IPS-18c (cell line): ENCODE measurements around the gene MAP7D1.
"Not testable (repeated sequence)": the region's sequence is repeated elsewhere in the genome, so short reads cannot be mapped to it uniquely, and the experiment has no call there.

Experiments
- H3K4me3 ChIP-seq: 2 replicates; pipeline ENCODE4 v1.7.0; 2013; ENCODE audit warnings: low read depth, mild to moderate bottlenecking, low read length, moderate library complexity; ENCODE audit not compliant: insufficient read depth
- H3K9me3 ChIP-seq: one replicate; pipeline ENCODE4 v1.6.1; 2013; ENCODE audit warnings: mild to moderate bottlenecking, low read length, moderate library complexity; ENCODE audit not compliant: control insufficient read depth, insufficient read depth

The MAP7D1 gene

DNA sequence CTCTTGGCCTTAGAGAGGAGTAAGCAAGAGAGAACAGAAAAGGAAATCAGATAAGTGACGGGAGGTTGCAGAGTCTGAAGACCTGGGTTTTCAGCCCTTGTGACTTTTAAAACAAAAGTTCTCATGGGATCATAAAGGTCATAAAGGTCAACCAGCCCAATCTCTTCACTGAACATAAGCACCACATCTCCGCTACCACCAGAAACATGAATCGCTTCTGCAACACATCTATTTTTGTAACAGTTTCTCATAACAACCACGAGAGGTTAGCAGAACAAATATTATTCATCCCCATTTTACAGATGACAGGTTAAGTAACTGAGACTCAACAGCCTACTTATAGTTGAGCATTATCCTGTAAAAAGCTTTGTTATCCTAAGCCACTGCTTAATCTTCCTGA is 12.5 kb upstream of the MAP7D1 start:
- Histone ChIP-seq H3K4me3 (no peak overlapping the region), H3K9me3 (peaks cover 3% of the 10 kb centered on the region)

DNA sequence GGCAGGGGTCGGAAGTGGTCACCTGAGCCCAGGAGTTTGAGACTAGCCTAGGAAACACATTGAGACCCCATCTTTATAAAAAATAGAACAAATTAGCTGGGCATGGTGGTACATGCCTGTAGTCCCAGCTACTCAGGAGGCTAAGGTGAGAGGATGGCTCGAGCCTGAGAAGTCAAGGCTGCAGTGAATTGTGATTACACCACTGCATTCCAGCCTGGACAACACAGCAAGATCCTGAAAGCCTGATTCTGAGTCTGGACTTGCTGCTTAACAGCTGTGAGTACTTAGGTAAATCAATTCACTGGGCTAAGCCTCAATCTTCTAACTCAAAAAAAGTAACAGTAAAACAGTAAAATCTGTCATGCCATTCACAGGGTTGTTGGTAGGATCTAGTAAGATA is 11.5 kb upstream of the MAP7D1 start:
- Histone ChIP-seq H3K4me3 (no peak overlapping the region), H3K9me3 (peaks cover 3% of the 10 kb centered on the region)

DNA sequence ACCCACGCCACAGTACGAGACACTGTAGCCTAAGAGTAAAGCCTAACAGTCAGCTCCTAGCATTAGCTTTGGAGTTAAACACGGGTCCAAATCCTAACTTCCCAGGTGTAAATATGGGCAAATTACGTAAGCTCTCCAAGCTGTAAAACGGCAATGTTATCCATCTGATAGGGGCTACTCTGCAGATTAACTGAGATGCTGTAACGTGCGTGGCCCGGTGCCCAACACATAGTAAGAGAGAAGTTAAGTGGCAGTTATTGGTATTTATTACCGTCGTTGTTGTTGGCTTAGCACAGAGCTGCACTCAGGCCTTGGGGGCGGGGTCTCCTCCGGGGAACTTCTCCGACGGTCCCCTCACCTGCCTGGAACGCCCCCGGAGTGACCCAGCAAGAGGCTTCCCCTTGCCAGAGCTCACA is 7.1 kb upstream of the MAP7D1 start:
- Histone ChIP-seq H3K4me3 (peak overlapping the region; percentile 91), H3K9me3 (peaks cover 3% of the 10 kb centered on the region)

DNA sequence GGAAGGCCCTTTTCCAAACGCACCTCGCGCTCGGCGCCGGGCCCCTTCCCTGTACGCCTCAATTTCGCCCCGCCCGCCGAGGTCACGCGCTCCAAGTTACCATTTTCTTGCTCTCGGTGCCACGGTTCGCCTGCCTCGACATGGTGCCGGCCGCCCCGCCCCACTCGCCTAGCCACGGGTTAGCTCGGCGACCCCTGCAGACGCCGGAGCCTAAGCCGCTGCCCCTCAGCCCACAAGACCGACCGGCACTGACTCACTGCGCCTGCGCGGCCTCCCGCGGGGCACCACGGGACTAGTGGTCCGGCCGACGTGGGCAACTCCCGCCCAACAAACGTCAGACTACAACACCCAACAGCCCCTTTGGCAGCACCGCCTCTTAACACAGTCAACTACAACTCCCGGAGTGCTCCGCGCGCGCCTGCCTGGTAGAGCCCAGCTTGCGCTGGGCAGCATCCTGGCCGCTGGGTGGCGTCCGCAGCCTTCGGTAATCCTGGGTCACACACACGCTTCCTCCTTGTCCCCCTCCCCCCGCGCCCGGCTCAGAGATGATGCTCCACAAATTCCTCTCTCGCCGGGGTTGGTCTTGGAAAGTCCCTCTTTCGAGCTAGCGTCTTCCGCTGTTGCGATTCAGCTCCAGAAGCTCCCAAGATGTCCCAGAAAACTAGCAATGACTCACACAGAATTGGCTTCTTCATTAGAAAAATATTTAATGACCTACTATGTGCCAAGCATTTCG is 6.6 kb upstream of the MAP7D1 start, which contains the start of gene TRAPPC3:
Gene TRAPPC3, minus strand, starts transcription at position 250 of the 736 bp plus-strand sequence. Its CDS starts 108 bp downstream, at position 142.
- Histone ChIP-seq H3K4me3 (peak within 1 kb of the TSS; percentile 91), H3K9me3 (peaks cover 3% of the 10 kb centered on the region)

DNA sequence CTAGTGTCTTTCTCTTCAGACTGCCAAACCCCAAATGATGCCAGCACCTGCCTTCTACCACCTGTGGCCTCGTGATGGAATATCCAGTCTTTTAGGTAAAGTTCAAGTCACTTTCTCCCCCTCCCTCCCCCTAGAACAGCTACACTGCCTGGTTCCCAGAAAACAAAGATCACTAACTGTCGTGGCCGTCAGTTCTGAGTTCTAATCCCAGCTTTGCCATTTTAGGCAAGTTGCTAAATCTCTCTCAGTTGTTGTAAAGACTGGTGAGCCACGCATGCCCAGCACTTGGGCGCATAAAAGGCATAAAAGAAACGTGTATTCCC is 6.0 kb upstream of the MAP7D1 start:
- Histone ChIP-seq H3K4me3 (peak overlapping the region; percentile 26; the same call in 1 of the 2 replicates), H3K9me3 (peaks cover 3% of the 10 kb centered on the region)

DNA sequence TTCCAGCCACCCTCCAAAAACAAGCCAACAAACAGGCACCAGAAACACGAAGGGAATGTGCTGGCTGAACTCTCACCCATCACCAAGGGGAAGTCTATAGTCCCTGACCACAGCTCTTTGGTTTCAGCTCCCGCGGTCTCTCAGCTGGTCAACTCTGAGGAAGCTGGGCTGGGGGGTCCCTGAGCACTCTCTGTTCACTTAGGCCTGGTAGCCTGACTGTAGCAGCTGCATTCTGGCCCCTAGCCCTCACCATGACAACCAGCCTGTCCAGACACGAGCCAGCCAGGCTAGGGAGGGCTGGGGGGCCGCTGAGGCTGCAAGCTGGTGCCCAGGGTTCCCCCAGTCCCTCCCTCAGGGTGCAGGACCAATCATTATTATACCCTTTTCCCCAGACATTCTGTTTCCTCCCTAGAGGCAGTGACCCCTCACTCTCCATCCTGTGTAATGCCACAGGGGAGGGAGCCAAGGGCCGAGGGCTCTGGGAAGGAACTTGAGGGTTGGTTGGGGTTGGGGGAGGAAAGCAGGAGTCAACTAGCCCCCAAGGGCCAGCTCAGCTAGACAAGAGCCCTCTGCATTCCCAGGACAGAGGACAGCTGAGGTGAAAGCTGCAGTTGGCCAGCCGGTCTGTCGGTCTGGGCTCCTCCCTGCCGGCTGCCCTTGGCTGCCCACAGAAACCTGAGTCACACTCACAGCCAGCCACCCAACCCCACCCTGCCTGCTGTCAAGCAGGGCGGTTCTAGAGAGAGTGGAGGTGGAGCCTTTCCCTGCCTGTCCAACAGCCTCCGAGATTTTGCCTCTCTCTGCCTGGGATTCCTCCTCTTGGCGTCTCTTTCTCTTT is 5.4 kb upstream of the MAP7D1 start:
- Histone ChIP-seq H3K4me3 (no peak overlapping the region), H3K9me3 (peaks cover 3% of the 10 kb centered on the region)

DNA sequence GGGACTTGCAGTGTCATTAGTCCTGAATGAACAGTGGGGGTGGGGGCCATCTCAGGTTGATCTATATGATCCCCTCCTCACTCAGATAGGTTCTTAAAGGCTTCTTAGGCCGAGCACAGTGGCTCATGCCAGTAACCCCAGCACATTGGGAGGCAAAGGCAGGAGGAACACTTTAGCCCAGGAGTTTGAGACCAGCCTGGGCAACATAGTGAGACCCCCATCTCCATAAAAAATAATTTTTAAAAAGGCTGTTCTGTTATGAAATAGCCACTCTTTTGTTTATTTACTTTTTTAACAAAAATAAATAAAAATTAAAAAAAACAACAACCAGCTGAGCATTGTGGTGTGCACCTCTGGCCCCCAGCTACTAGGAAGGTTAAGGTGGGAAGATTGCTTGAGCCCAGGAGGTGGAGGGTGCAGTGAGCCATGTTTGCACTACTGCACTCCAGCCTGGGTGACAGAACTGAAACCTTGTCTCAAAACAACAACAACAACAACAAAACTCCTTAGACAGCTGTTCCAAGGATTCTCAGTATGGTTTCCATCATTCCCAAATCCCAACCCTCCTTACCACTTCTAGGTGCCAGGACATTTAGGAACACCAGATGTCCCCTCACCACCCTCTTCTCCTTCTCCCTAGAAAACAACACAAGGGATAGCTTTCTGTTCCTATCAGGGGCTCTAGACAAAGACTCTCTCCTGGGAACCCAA is 4.7 kb upstream of the MAP7D1 start:
- Histone ChIP-seq H3K9me3 (peaks cover 3% of the 10 kb centered on the region), H3K4me3 (no peak overlapping the region)

DNA sequence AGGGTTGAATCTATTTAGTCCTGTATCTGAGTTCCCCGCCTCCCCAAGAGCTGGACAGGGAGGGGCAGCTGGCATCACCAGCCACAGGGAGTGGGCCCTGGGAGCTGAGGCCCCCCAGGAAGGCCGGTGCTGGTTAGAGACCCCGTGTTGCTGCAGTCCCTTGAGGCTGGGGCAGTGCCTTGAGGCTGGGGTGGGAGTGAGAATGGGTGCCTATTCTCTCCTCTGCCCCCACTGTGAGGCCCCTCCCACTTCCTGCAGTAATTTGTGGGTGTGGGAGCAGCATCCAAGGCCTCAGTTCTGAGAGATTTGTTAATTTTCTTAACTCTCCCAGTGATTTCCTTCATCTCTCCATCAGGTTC is 4.1 kb upstream of the MAP7D1 start:
- H3K9me3 ChIP-seq, result peaks cover 3% of the 10 kb centered on the region
- no peak overlapping the region for H3K4me3 ChIP-seq

DNA sequence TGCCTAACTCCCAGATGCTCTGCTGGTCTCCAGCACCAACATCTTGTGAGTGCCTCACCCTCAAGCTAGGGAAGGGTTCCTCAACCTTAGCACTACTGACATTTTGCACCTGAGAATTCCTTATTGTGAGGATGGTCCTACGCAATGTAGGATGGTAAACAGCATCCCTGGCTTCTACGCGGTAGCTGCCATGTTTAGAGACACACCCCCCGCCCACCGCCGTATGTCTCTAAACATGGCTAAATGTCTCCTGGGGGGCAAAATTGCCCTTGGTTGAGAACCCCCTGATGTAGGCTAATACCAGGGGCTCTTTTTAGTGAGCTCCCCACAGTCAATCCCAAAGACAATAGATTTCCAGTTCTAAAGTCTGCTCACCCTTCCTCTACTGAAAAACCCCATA is 2.5 kb upstream of the MAP7D1 start:
- Histone ChIP-seq H3K4me3 (no peak overlapping the region), H3K9me3 (no peaks in the 10 kb centered on the region)

DNA sequence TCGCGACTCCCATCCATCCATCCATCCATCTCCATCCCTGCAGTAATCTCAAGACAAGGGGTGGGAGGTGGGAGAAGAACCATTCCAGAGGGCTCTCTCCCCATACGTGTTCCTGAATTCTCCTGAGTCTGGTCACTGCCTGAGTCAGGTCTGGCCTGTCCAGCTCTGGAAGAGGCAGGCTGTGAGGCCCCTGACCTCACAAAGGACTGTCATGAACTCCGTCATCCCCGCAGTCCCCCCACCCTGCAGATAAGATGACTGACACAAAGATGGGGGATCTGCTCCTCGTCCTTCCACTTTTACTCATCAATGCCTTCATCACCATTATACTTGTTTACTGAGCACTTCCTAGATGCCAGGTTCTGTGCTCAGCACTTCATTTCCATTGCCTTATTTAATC is 1.6 kb upstream of the MAP7D1 start:
- H3K9me3 ChIP-seq, result no peaks in the 10 kb centered on the region
- no peak overlapping the region for H3K4me3 ChIP-seq

DNA sequence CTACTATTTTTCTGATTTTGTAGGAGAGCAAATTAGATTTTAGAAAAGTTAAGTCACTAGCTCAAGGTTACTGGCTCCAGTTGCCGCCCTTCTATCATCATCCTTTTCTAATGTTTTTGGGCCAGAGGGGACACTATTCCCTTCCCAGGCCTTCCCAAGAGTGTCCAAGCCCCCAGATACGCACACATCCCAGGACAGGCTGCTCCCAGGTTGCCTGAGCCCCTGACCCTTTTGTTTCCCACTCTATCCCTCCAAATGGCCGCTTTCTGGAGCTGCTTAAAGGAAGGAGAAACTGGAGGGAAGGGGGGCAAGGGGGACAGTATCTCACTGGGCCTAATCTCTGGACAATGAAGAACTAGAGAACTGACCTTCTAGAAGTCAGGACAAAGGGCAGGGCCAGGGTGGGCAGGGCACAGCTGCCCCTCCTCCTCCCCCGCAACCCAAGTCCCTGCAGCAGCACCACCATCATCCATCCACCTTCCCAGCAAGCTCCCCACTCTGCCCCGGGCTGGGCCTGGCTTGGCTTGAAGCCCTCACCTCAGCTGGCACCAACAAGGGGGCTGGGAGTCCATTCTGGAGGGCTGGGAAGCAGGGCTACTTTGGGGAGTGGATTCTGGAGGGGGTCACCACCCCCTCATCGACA is 1.1 kb upstream of the MAP7D1 start:
- H3K4me3 ChIP-seq, result peak overlapping the region; percentile 90; the same call in 1 of the 2 replicates
- no peaks in the 10 kb centered on the region for H3K9me3 ChIP-seq

DNA sequence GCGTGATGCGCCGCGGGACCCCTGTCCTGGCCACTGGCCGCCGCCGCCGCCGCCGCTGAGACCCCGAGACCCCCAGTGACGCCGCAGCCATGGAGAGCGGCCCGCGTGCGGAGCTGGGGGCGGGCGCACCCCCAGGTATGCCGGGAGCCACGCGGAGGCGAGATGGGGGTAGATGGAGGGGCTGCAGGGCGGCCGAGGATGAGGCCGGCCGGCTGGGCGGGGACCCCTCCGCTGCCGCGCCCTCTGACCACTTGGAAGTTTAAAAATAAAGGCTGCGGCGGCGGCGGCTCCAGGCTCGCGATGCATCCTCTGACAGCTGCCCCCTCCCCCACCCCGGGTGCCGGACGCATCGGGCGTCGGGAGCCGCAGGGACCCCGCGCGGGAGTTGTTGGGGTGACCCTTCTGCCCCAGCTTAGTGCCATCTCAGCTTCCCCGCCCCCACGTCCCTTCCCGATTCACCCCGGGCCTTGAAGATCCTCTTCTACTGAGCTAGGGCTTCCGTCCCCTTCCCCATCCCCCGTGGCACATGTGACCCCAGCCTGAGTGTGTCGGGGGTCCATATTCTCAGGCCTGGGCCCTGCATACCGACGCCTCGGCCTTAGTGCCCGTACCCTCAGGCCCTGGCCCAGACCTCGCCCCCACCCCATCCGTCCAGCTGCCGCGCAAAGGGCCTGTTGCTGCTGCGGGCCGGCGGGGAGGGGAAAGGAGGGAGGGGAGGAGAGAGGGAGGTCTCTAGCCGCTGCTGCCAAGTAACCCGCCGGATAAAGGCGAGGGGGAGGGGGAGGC is 562 bp downstream of the MAP7D1 start:
- H3K9me3 ChIP-seq, result no peaks in the 10 kb centered on the region

DNA sequence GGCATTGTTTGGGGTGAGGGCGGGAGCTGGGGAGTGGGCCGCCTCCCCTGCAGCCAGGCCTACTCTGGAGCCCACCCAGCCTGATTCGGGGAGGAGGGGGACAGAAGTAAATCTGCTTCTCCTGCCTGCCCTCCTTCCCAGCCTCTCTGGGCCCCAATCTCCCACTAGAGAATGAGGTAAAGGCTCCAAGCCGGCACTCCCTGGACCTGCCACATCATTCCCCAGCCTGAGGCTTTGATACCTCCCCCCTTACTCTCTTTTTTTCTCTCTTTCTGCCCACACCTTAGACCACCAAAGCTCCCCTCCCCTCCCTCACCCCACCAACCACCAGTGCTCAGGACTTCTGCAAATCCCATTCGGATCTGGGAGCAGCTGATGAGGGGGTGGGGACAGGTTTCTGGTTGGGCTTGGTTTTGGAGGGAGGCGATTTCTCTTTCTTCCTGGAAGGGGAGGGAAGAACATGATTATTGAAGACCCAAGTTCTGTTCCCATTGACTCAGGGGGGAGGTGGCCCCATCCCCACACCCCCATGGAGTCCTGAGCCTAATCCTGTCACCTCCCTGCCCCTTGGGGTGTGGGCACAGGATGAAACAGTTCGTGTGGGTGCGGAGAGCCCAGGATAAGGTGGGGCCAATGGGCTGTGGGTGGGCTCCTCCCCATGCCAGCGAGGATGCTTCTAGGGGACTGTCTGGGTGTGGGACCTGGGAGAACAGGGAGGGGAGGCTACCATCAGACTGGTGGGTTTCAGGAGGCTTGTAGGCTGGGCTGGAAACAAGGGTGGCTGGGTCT is 1.3 kb downstream of the MAP7D1 start:
- no peaks in the 10 kb centered on the region for H3K9me3 ChIP-seq
- H3K4me3 ChIP-seq, result peak overlapping the region; percentile 90

More for the DNA sequence above, 562 bp downstream of the MAP7D1 start:
- H3K4me3 ChIP-seq, result peak overlapping the region; percentile 90

DNA sequence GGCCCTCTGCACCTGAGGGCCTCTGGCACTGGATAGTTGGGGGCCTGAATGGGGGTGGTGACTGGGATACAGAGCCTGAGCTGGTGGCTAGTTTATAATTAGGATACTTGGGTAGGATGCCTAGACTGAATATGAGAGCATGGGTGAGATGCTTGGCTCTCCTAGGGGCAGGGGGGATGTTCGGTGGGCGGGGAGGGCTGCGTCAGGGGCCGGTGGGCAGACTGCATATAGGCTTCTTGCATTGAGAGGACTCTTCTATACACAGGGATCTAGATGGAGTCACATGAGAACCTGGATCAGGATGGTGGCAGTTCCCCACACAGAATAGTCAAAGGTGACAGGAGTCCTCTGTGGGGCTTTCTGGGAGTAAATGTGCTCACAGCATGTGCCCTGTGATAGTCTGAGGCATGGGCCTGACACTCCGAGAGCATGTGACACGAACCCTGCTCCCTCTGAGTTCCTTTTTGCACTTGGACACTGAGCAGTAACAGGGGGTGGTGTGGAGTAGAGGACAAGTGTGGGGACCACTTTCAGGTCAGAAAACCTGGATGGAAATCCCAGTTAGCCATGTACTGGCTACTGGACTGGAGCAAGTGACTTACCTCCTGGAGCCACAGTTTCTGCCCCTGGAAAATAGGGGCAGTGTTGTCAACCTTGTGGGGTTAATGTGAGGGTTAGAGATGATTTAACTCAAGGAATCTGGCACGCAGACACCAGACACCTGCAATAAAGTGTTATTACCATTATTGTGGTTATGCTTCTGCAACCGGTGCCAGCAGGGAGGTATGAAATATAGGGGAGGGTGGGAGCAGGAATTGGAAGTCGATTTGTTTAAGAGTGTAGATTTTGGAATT is 2.2 kb downstream of the MAP7D1 start:
- Histone ChIP-seq H3K9me3 (no peaks in the 10 kb centered on the region), H3K4me3 (peak overlapping the region; percentile 90; the same call in 1 of the 2 replicates)

DNA sequence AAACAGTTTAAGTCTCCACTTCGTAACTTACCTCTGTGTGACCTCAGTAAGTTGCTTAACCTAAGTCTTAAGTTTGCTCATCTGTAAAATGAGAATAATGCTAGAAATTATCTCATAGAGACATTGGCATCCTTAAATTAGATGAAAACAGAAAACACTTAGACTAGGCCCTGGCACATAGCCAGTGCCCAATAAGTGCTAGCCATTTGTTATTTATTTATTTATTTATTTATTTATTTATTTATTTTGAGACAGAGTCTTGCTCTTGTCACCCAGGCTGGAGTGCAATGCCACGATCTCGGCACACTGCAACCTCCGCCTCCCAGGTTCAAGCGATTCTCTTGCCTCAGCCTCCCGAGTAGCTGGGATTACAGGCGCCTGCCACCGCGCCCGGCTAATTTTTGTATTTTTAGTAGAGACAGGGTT is 2.9 kb downstream of the MAP7D1 start:
- H3K9me3 ChIP-seq, H3K4me3 ChIP-seq: not testable (repeated sequence)
